ENCODE results near the gene ITPRID2. TPM values are rescaled to one million over a fixed set of nuclear protein-coding genes. Genes with fewer than 3 reads are reported as not detected.

ITPRID2 gene
- total and polyA plus RNA-seq, 2 of the 13 experiments (the other 11 are each of a cell fraction or from before 2014, with no cell fraction given), result 44.8 to 62.3 TPM

- TF ChIP-seq ZNF609 (CRISPR knock-in tag; IDR thresholded peaks at IDR 0.05; ENCODE audit: borderline replicate concordance) (peak; percentile 73), KDM3A (CRISPR knock-in tag; IDR thresholded peaks at IDR 0.05; ENCODE audit: low read depth) (peak; percentile 65; the same call in 1 of the 2 replicates), JUN (CRISPR knock-in tag; IDR thresholded peaks at IDR 0.05) (peak; percentile 22; the same call in 1 of the 2 replicates), PPARG (CRISPR knock-in tag; conservative IDR thresholded peaks at IDR 0.05) (peak; percentile 25; the same call in 1 of the 2 replicates), KAT2B (IDR thresholded peaks at IDR 0.05; ENCODE audit: borderline replicate concordance, low read depth, low read length) (no peak), ZNF275 (CRISPR knock-in tag; IDR thresholded peaks at IDR 0.05; ENCODE audit: borderline replicate concordance) (peak; percentile 95), NFKB2 (CRISPR knock-in tag; IDR thresholded peaks at IDR 0.05; ENCODE audit: borderline replicate concordance) (peak; percentile 99), NFYB (CRISPR knock-in tag; IDR thresholded peaks at IDR 0.05) (no peak; the same call in 1 of the 2 replicates), MAFF (IDR thresholded peaks at IDR 0.05; ENCODE audit: low read depth, low read length) (no peak), ZNF672 (CRISPR knock-in tag; IDR thresholded peaks at IDR 0.05) (no peak), JDP2 (CRISPR knock-in tag; IDR thresholded peaks at IDR 0.05; ENCODE audit: borderline replicate concordance) (peak; percentile 8; the same call in 1 of the 2 replicates), ZNF256 (CRISPR knock-in tag; conservative IDR thresholded peaks at IDR 0.05) (peak; percentile 80), ZFP37 (CRISPR knock-in tag; IDR thresholded peaks at IDR 0.05; ENCODE audit: borderline replicate concordance) (no peak)
- TF ChIP-seq, protein P1, sequence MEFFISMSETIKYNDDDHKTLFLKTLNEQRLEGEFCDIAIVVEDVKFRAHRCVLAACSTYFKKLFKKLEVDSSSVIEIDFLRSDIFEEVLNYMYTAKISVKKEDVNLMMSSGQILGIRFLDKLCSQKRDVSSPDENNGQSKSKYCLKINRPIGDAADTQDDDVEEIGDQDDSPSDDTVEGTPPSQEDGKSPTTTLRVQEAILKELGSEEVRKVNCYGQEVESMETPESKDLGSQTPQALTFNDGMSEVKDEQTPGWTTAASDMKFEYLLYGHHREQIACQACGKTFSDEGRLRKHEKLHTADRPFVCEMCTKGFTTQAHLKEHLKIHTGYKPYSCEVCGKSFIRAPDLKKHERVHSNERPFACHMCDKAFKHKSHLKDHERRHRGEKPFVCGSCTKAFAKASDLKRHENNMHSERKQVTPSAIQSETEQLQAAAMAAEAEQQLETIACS (CRISPR knock-in tag; IDR thresholded peaks at IDR 0.05), result peak; percentile 50
- TF ChIP-seq, protein P2, sequence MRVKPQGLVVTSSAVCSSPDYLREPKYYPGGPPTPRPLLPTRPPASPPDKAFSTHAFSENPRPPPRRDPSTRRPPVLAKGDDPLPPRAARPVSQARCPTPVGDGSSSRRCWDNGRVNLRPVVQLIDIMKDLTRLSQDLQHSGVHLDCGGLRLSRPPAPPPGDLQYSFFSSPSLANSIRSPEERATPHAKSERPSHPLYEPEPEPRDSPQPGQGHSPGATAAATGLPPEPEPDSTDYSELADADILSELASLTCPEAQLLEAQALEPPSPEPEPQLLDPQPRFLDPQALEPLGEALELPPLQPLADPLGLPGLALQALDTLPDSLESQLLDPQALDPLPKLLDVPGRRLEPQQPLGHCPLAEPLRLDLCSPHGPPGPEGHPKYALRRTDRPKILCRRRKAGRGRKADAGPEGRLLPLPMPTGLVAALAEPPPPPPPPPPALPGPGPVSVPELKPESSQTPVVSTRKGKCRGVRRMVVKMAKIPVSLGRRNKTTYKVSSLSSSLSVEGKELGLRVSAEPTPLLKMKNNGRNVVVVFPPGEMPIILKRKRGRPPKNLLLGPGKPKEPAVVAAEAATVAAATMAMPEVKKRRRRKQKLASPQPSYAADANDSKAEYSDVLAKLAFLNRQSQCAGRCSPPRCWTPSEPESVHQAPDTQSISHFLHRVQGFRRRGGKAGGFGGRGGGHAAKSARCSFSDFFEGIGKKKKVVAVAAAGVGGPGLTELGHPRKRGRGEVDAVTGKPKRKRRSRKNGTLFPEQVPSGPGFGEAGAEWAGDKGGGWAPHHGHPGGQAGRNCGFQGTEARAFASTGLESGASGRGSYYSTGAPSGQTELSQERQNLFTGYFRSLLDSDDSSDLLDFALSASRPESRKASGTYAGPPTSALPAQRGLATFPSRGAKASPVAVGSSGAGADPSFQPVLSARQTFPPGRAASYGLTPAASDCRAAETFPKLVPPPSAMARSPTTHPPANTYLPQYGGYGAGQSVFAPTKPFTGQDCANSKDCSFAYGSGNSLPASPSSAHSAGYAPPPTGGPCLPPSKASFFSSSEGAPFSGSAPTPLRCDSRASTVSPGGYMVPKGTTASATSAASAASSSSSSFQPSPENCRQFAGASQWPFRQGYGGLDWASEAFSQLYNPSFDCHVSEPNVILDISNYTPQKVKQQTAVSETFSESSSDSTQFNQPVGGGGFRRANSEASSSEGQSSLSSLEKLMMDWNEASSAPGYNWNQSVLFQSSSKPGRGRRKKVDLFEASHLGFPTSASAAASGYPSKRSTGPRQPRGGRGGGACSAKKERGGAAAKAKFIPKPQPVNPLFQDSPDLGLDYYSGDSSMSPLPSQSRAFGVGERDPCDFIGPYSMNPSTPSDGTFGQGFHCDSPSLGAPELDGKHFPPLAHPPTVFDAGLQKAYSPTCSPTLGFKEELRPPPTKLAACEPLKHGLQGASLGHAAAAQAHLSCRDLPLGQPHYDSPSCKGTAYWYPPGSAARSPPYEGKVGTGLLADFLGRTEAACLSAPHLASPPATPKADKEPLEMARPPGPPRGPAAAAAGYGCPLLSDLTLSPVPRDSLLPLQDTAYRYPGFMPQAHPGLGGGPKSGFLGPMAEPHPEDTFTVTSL (CRISPR knock-in tag; IDR thresholded peaks at IDR 0.05; ENCODE audit: borderline replicate concordance), result peak; percentile 76; the same call in 1 of the 2 replicates
These were observed 652 bp downstream of the ITPRID2 start (continued) for GRCh38 chr2:181891966-181892798.
